Heart left ventricle (tissue), 16 donors: Measurements from ENCODE around the gene SAMD15. TPM values are rescaled to one million over a fixed set of nuclear protein-coding genes. Genes with fewer than 3 reads are reported as not detected.

Experiments used
- ATAC-seq, 4 donors: fragments of 200-7000 bp; cut with Tn5 transposase; one replicate each; pipeline ENCODE4 v1.9.1; 2020 to 2022; ENCODE audit warnings: moderate library complexity in 4 of 4, mild to moderate bottlenecking in 3 of 4, moderate number of reproducible peaks in 1 of 4
- DNase-seq, 5 donors: peaks; one replicate each; pipeline ENCODE4 v3.0.0-alpha.2; 2020
- H3K27ac ChIP-seq, 12 donors: fragments of 200-600 bp; sonication (generic) in 4 of 12; one replicate each; pipeline versions ENCODE4 v1.5.0 to v1.8.0; 2016 to 2022; ENCODE audit warnings: mild to moderate bottlenecking in 2 of 12
- H3K27me3 ChIP-seq, 9 donors: fragments of 200-600 bp; sonication (generic) in 2 of 9; one replicate each; pipeline versions ENCODE4 v1.5.1 to v1.8.0; 2016 to 2022; ENCODE audit warnings: mild to moderate bottlenecking in 3 of 9
- H3K36me3 ChIP-seq, 9 donors: fragments of 200-600 bp; sonication (generic) in 2 of 9; one replicate each; pipeline versions ENCODE4 v1.5.0 to v1.8.0; 2018 to 2022; ENCODE audit warnings: mild to moderate bottlenecking in 2 of 9
- H3K4me1 ChIP-seq, 12 donors: fragments of 200-600 bp; sonication (generic) in 4 of 12; one replicate each; pipeline versions ENCODE4 v1.5.0 to v1.8.0; 2016 to 2022; ENCODE audit warnings: mild to moderate bottlenecking in 3 of 12
- H3K4me3 ChIP-seq, 12 donors: fragments of 200-600 bp; sonication (generic) in 4 of 12; one replicate each; pipeline versions ENCODE4 v1.5.0 to v1.8.0; 2017 to 2022; ENCODE audit warnings: mild to moderate bottlenecking in 9 of 12, moderate library complexity in 4 of 12
- H3K9me3 ChIP-seq, 12 donors: fragments of 200-600 bp; sonication (generic) in 4 of 12; one replicate each; pipeline versions ENCODE4 v1.5.0 to v1.8.0; 2016 to 2022; ENCODE audit warnings: mild to moderate bottlenecking in 1 of 12
- POLR2A ChIP-seq, 2 donors: fragments of 450-650 bp; IDR thresholded peaks; one replicate each; pipeline ENCODE4 v1.6.1; 2017; ENCODE audit warnings: antibody characterized with exemption in 2 of 2, mild to moderate bottlenecking in 2 of 2, moderate library complexity in 2 of 2
- WGBS, 4 donors: extraction: QIAGEN DNeasy Blood & Tissue Kit in 2 of 4; methylation state at CpG; one replicate each; pipeline versions ENCODE4 v1.1.5 to v1.1.7; 2013 to 2018; 5-methylcytosine and 5-hydroxymethylcytosine counted together
- intact Hi-C, 10 donors: fragments of 100-400 bp; cut with DNase I; formaldehyde crosslinking; loops; one replicate each; pipeline versions ENCODE4 v1.11.1 to v1.14.2; 2022
- polyA plus RNA-seq, 2 donors: library from polyadenylated mRNA; stranded (reverse); fragments of 200-250 nt; gene quantifications; one replicate each; pipeline ENCODE4 v1.2.3, GENCODE V29; 2013
- total RNA-seq, 9 donors: library from RNA; depleted of rRNA in 2 of 9; stranded (reverse); fragments of >200 nt in 2 of 9; fragmentation: NEBNext Ultra II Directional in 3 of 9; extraction: Animal tissue kit (Norgen Biotek cat#: 25700) in 3 of 9; gene quantifications; one replicate each; pipeline versions ENCODE4 v1.1.0 to v1.2.4, GENCODE V29; 2016 to 2023
- TF ChIP-seq, protein P1 (sequence below), 12 donors: fragments of 200-600 bp; sonication (generic) in 4 of 12; IDR thresholded peaks; one replicate each; pipeline versions ENCODE4 v1.5.0 to v1.8.0; 2018 to 2022; ENCODE audit warnings: antibody characterized with exemption in 12 of 12, mild to moderate bottlenecking in 5 of 12
- donor health status: ischemic (EF 13 %, LVEDD 7.1; RV severe dilation, severe dysfunction).
- donor health status: healthy with polysubstance abuse.
- donor health status: DM: no; HTN: yes; CAD: no.
- donor health status: DM: no; HTN: no; CAD: no.
- donor health status: ischemic (EF 25% LVEDD 6.9; RV normal size, moderate dysfunction).
- donor health status: ischemic (EF 25% LVEDD 5.7; RV mildly dilated, moderate dysfunction).
- donor health status: healthy.
- donor health status: DM: yes; HTN: yes; CAD: no.
- donor health status: ischemic (EF 35%, LVEDD 5.7; RV mildly dilated, moderate dysfunction).
- donor health status: nonischemic (EF 11% LVEDD 7.7; RV severe dilation, severe dysfunction).
- donor health status: DM: yes; HTN: yes; CAD: no.
- donor health status: PGD.
- donor health status: ischemic (EF 29% LVEDD 5.4; RV normal size, mild dysfunction).
- donor health status: nonischemic (EF 23%, LVEDD 6.1; RV moderate dilation, normal function).

The SAMD15 gene
- total and polyA plus RNA-seq, 11 donors, result 0.08 to 1.2 (median 0.35) TPM; not detected in 7

DNA sequence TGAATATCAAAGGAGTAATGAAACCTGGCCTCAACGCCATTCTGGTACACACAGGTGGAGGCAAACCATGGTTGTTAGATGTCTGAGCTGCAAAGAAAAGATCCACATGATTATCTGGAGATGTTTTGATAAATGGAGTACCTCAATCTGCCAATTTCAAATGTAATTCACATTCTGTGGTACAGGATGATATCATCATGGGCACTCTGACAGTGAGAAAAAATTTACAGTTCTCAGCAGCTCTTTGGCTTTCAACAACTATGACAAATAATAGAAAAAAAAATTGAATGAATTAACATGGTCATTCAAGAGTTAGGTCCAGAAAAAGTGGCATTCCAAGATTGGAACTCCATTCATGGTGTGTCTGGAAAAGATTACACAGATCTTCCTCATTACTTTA lies 17.6 kb upstream of the SAMD15 start:
- no peaks in the 10 kb centered on the region for H3K9me3 ChIP-seq
- ATAC-seq, result no peak
- 91 to 100% (median 97%) methylated on average over 1 of the region's 1 CpG for WGBS, 4 donors
- intact Hi-C loops, result no loop called here
- H3K36me3 ChIP-seq, result no peaks in the 10 kb centered on the region
- no peak overlapping the region for H3K27ac ChIP-seq
- TF ChIP-seq POLR2A (IDR thresholded peaks at IDR 0.05), result no peak
- TF ChIP-seq, protein P1, sequence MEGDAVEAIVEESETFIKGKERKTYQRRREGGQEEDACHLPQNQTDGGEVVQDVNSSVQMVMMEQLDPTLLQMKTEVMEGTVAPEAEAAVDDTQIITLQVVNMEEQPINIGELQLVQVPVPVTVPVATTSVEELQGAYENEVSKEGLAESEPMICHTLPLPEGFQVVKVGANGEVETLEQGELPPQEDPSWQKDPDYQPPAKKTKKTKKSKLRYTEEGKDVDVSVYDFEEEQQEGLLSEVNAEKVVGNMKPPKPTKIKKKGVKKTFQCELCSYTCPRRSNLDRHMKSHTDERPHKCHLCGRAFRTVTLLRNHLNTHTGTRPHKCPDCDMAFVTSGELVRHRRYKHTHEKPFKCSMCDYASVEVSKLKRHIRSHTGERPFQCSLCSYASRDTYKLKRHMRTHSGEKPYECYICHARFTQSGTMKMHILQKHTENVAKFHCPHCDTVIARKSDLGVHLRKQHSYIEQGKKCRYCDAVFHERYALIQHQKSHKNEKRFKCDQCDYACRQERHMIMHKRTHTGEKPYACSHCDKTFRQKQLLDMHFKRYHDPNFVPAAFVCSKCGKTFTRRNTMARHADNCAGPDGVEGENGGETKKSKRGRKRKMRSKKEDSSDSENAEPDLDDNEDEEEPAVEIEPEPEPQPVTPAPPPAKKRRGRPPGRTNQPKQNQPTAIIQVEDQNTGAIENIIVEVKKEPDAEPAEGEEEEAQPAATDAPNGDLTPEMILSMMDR (IDR thresholded peaks at IDR 0.05), result no peak
- no peaks in the 10 kb centered on the region for H3K27me3 ChIP-seq
- no peaks in the 10 kb centered on the region for H3K4me1 ChIP-seq
- no peak for DNase-seq
- H3K4me3 ChIP-seq, result no peak overlapping the region

- Histone ChIP-seq H3K9me3 (no peaks in the 10 kb centered on the region), H3K4me1 (no peaks in the 10 kb centered on the region), H3K27ac (no peak overlapping the region), H3K27me3 (no peaks in the 10 kb centered on the region), H3K36me3 (no peaks in the 10 kb centered on the region), H3K4me3 (no peak overlapping the region)
- DNase-seq (no peak), ATAC-seq (no peak)
- WGBS, 4 donors, result 88 to 98% (median 92%) methylated on average over 3 of the region's 3 CpGs
- intact Hi-C loops, result no loop called here
- no peak for TF ChIP-seq POLR2A (IDR thresholded peaks at IDR 0.05)
- TF ChIP-seq, protein P1 (IDR thresholded peaks at IDR 0.05), result no peak
These were observed 13.0 kb upstream of the SAMD15 start for GRCh38 chr14:77364146-77364545.

DNA sequence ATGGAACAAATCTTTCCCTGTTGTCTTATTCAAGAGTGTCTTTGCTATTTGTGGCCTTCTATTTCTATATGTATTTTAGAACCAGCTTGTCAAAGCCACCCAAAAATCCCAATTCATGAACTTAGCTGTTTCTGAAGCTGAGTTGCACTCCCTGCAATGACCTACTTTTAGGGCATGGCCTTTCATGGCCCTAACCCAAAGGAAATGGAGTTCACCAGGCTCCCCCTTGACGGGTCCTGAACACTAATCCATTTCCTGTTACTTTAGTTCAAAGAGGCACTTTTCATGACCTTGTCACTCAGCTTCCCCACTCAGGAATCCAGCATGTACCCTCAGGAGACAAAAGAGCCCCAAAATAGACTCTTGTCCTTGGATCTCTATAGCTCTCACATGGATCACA lies 7.9 kb upstream of the SAMD15 start:
- DNase-seq, result no peak
- peaks cover 0 to 8% (median 0%) of the 10 kb centered on the region in 12 donors for H3K4me1 ChIP-seq
- intact Hi-C loops, result no loop called here
- H3K27ac ChIP-seq, result no peak overlapping the region
- no peak for ATAC-seq
- no peaks in the 10 kb centered on the region for H3K9me3 ChIP-seq
- H3K27me3 ChIP-seq, result no peaks in the 10 kb centered on the region
- H3K36me3 ChIP-seq, result no peaks in the 10 kb centered on the region
- no peak overlapping the region for H3K4me3 ChIP-seq
- TF ChIP-seq, protein P1 (IDR thresholded peaks at IDR 0.05), result no peak
- TF ChIP-seq POLR2A (IDR thresholded peaks at IDR 0.05), result no peak
- 0 to 56% (median 35%) methylated on average over 1 of the region's 1 CpG for WGBS, 4 donors

DNA sequence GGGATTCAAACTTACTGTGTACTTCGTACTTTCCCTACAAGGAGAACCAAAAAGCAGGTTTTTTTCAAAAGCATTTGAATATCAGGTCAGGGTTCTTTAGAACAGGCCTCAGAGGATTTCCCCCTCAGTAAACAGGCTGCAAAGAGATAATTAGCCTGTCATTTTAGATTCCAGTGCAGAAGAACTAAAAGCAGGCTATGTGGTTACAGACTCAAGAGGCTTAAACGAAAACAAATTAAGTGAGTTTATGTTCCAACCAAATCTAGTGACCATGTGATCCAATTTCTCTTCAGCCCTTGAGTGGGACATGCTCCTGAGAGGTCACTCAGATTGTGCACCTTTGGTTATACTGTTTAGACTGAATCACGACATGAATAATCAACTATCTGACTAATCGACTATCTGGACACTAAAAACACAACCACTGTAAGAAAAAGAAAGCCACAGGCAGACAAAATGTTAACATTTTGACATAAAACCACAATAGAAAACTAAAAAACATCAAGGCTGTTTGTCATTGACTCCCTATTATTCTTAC lies 4.8 kb upstream of the SAMD15 start:
- H3K4me3 ChIP-seq, result no peak overlapping the region
- no peaks in the 10 kb centered on the region for H3K9me3 ChIP-seq
- DNase-seq (no peak), ATAC-seq (no peak)
- intact Hi-C loops, result no loop called here
- H3K27ac ChIP-seq, result no peak overlapping the region
- no peaks in the 10 kb centered on the region for H3K27me3 ChIP-seq
- H3K4me1 ChIP-seq, result peaks cover 0 to 25% (median 10%) of the 10 kb centered on the region in 12 donors
- 46 to 61% (median 54%) methylated on average over 4 of the region's 4 CpGs for WGBS, 4 donors
- TF ChIP-seq, protein P1 (IDR thresholded peaks at IDR 0.05), result no peak
- no peak for TF ChIP-seq POLR2A (IDR thresholded peaks at IDR 0.05)
- H3K36me3 ChIP-seq, result no peaks in the 10 kb centered on the region
